Stimulated activated CD8-positive, alpha-beta memory T cell treated with anti-CD3 and anti-CD28 coated beads, Interleukin-12 subunit alpha, Interleukin-12 subunit beta, amount 100 ng/mL, for 1 hour (primary cell): ENCODE measurements around the gene GLIS2.
A peak's percentile ranks its signal among the peaks of the same experiment; 100 is the strongest.

ENCODE experiments used
- DNase-seq: peaks from one replicate; pipeline ENCODE4 v3.0.0-alpha.2; 2020; ENCODE audit warnings: low read depth

The GLIS2 gene

DNA sequence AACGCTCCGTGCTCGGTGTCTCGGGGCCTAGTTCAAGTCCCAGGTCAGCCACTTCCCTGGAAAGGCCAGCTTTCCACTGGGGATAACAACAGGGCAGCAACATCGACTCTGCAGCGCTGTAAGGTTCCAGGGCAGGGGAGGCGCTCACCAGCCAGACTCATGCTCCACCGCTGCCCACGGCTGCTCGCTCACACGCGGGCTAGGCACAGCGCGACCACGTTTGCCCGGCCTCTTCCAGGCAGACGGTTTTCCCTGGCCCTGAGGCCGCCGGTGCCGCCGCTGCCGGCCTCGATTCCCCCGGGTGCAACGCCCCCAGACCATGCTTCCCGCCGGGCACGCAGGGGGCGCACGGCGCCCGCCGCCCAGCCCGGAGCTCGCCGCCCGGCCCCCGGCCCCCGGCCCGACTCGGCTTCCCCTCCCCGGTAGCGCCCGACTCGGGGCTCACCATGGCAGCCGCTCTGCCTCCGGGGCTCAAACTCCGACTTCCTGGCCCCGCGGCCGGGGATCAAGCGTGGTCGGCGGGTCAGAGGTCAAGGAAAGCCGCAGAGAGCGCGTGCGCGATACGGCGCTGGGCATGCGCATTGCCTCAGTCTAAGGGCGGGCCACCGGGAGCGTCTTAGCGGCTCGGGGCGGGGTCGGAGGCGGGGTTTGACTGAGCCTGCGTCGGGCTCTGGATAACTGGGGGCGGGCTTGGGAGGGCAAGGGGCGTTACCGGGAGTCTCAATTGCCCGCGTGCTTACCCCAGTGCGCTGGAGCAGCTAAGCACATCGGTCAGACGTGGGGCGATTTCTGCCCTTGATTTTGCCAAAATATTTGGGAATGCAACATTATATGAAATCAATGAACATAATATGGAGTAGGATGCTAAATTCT lies 35.2 kb downstream of the GLIS2 start, which contains the start of gene PAM16:
TSS of gene PAM16 (minus strand) at position 535 of the 873 bp plus-strand sequence. CDS start at position 448, 87 bp downstream.
- DNase-seq, result peak; percentile 97

DNA sequence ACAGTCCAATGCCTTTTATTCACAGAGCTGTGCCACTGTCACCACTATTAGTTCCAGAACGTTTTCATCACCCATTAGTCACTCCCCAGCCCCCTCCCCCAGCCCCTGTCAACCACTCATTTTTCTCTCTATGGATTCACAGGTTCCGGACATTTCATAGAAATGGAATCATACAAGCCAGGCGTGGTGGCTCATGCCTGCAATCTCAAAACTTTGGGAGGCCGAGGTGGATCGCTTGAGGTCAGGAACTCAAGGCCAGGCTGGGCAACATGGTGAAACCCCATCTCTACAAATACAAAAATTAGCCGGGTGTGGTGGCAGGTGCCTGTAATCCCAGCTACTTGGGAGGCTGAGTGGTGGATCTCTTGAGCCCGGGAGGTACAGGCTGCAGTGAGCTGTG lies 36.0 kb downstream of the GLIS2 start:
- DNase-seq, result no peak

GRCh38 chr16:4352843-4353242 lies 37.0 kb downstream of the GLIS2 start:
- no peak for DNase-seq

DNA sequence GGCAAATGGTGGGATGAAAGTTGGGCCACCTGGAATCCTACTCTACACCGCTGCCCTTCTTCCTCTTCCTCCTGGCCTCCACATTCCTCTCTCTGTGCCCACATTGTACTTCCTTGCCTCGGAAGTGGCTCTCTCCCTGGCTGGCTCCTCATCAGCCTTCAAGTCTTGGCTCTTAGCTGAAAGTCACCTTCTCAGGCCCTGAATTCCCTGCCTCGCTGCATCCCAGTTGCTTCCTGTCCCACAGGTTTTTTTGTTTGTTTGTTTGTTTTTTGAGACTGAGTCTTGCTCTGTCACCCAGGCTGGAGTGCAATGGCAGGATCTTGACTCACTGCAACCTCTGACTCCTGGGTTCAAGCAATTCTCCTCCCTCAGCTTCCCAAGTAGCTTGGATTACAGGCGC lies 37.8 kb downstream of the GLIS2 start:
- DNase-seq, result no peak

- no peak for DNase-seq
Observed at GRCh38 chr16:4354512-4355409, 38.9 kb downstream of the GLIS2 start.

GRCh38 chr16:4356820-4357219 lies 41.0 kb downstream of the GLIS2 start:
- DNase-seq, result no peak

- no peak for DNase-seq
Observed at GRCh38 chr16:4358236-4358635, 42.4 kb downstream of the GLIS2 start.

DNA sequence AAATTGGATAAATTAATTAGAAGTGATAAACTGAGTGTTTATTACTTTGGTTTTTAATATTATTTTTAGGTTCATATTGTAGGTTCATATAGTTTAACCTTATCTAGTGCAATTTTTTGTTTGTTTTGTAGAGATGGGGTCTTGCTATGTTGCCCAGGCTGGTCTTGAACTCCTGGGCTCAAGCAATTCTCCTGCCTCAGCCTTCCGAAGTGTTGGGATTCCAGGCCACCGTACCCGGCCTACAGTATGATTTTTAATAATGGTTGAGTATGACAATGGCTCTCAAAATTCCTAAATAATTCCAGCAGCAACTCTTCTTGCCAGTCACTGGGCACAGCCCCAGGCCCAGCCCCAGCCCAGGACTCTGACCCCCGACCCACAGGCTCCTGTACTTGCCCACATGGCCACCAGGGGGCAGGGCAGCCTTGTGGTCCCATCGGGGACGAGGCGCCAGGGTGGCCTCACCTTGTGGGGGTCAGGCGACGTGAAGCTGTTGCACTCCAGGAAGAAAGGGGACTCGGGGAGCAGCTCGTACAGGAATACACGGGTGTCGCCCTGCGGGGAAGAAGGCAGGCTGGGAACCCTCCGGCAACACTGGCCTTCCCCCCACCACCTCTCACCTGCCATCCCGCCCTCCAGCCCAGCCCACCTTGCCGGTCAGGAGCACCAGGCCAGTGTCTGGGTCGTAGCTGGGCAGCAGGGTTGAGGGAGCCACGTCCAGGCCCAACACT lies 43.1 kb downstream of the GLIS2 start:
- peak; percentile 47 for DNase-seq

DNA sequence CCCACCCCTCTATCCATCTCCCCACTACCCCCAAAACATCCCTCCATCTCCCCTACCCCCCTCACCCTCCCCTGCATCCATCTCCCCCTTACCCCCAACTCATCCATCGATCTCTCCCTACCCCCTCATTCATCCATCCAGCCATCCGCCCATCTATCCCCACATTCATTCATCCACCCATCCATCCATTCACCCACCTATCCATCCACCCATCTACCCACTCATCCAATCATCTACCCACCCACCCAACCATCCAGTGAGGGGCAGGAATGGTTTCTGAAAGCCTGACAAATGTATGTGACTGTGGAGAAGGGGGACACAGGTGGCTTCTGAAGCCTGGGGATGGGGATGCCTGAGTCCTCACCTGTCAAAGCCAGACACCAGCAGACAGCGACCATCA lies 44.0 kb downstream of the GLIS2 start:
- DNase-seq, result no peak

DNA sequence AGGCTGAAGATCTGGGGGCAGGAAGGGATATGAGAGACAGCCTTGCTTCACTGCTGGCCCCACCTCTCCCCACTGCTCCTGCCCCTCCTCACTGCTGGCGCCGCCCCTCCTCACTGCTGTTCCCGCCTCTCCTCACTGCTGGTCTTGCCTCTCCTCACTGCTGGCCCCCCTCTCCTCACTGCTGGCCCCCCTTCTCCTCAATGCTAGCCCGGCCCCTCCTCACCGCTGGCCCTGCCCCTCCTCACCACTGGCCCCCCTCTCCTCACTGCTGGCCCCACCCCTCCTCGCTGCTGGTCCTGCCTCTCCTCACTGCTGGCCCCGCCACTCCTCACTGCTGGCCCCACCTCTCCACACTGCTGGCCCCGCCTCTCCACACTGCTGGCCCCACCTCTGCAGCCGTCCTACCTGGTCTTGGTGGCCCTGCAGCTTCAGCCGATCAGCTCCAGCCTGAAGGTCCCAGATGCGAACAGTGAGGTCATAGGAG lies 44.7 kb downstream of the GLIS2 start:
- DNase-seq, result no peak

DNA sequence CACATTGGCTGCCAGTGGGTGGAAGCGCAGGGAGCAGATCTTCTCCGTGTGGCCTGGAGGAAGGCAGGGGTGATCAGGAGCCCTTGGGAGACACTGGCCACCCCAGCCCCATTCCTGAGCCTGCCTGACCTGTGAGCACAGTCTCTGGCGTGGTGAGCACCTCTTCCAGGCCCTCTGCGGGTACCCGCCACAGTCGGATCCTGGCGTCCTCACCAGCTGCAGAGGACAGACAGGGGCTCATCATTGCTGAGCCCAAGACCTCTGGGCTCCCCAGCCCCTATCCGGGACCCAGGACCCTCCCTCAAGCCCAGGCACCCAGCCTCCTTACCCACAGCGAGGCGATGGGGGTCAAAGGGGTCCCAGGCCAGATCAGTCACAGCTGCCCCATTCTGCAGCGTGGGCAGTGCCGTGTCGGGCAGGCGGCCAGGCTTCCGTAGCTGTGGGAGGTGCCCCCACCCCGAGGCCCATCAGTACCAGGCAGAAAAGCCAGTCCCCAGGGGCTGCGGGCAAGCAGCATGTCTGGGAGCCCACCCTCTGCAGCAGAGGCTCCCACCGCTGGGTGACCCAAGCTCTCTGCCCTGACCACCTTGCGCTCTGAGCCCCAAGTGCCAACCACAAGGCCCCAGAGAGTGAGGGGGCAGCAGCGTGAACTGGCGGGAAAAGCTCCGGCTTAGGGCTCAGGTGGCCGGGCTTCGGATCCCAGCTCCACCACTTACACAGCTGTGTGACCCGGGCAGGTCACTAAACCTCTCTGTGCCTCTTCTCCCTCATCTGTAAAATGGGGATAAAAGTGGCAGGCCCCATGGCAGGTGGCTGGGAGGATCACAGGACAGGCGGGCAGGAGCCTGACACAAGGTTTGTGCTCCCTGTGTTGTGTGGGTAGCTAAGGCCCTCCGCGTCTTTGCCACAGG lies 45.4 kb downstream of the GLIS2 start:
- DNase-seq, result no peak

GRCh38 chr16:4361944-4362311 lies 46.1 kb downstream of the GLIS2 start:
- no peak for DNase-seq

- DNase-seq, result no peak
Observed at GRCh38 chr16:4362476-4363135, 46.7 kb downstream of the GLIS2 start.

- DNase-seq, result no peak
Observed at GRCh38 chr16:4364196-4365013, 48.5 kb downstream of the GLIS2 start.

DNA sequence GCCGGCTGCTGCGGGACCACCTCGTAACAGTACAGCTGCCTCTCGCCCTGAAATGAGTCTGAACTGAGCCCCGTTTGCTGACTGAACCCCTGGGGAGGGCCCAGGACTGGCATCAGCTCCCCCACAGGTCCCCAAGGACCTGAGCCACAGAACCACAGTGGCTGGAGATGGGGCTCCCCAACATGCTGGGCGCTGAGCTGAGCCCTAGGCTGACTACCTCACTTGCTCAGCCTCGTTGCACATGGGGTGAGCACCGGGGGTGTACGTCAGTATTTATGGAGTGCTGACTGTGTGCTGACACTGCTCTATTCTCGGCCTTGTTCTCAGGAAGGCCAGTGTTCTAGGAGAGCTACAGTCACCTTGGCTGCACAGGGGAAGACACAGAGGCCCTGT lies 49.1 kb downstream of the GLIS2 start:
- DNase-seq, result no peak

GRCh38 chr16:4365615-4366014 lies 49.7 kb downstream of the GLIS2 start:
- no peak for DNase-seq

DNA sequence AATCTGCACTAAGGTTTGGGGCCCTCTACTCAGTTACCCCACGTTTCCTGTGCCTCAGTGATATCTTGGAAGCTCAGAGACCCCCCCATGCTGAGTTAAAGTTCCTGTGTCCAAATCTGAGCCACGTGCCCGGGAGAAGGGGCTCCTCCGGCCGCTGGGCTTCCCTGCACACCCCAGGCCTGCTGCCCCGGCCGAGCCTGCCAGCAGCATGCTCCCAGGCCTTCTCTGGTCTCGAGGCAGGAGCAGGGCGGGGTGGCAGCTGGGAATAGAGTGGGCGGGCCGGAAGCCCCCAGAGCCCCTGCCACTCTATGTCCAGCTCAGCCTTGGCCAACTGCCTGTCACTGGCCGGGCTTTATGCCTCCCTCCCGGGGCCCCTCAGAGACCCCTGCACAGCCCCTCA lies 50.1 kb downstream of the GLIS2 start:
- no peak for DNase-seq

DNA sequence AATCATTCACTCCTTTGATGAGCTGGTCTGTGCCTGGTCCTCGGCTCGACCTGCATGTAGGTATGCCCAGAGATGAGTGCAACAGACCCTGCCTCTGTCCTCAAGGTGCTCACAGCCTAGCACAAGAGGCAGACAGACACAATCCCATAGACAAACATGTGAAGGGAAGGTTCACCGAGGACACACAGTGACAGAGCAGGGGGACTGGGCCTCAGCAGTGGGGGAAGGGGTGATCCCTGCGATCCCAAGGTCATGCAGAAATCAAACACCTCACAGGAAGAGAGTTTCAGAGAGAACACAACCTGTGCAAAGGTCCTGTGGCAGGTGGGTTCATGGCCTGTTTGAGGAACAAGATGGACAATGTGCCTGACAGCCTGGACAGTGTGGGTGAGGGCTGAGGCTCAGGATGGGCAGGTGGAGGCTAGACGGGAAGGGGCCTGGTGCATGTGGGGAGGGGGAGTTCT lies 51.6 kb downstream of the GLIS2 start:
- DNase-seq, result no peak

DNA sequence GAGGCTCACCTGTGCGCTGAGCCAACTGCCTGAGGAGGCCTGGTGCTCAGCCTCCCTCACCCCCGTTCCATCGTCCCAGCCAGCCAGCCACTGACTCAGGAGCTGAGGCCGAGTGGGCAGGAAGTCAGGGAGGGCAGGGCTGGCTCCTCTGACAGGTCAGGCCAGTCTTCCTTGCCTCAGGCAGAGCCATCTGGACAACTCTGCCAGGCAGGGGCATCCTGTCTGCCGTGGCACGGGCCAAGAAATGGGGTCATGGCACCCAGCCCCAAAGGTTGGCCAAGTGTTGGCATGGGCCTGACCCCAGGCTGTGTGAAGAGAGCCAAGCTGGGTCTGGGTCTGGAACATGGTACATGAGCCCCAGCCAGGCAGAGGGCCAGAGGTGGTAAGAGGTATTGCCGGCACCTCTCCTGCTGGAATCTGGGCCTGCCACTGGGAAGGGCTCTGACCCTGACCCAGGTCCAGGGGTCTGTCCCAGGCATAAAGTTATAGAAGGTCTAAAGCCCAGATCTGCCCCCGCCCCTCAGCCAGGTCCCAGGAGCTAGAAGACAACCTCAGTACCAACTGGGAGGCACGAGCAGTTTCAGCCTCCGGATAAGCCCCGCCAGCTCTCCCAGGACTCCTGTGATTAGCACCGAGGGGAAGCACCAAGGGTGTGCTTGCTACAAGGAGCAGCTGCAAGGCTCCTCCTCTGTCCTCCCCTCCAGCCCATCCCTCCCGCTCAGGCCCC lies 53.3 kb downstream of the GLIS2 start:
- DNase-seq, result no peak
